Measurements from ENCODE around the gene KLRC4.
"Not testable (repeated sequence)": the region's sequence is repeated elsewhere in the genome, so short reads cannot be mapped to it uniquely, and the experiment has no call there.

KLRC4 gene

GRCh38 chr12:10422159-10422558, 12.6 kb upstream of the KLRC4 start:
- H3K9ac ChIP-seq (ENCODE audit: low read length) = not testable (repeated sequence)
- H3K4me1 ChIP-seq (ENCODE audit: insufficient read depth, low read length, severe bottlenecking) = peaks cover 30% of the 10 kb centered on the region

DNA sequence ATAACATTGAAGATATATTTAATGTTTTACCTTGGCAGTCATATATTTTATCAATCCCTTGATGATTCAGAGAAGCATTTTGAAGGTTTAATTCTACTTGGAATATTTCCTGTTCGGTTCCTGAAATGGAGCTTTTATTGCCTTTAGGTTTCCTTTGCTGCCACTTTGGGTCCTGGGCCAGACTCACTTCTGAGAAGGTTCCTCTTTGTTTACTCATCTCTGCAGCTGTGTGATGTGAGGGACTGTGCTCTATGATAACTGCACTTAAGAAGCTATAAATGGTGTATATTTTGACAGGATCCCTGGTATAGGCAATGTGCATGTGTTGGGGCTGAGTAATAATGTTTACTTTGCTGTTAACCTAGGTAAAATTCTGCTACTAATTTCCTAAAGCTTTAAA, 10.8 kb upstream of the KLRC4 start, which contains the start of gene KLRC3:
Gene KLRC3 (minus strand): TSS at position 262 of the 400 bp plus-strand sequence. CDS start 45 bp downstream, at position 217.
- peak within 1 kb of the TSS; percentile 80 for H3K4me2 ChIP-seq (ENCODE audit: low read length)
- not testable (repeated sequence) for H3F3A ChIP-seq (ENCODE audit: insufficient read depth, low read length); H3K9me2 ChIP-seq (ENCODE audit: low read depth, low read length); H3K27me3 ChIP-seq (ENCODE audit: insufficient read depth, low read length); H2AFZ ChIP-seq (ENCODE audit: low read length); H4K20me1 ChIP-seq (ENCODE audit: insufficient read depth, low read length); H3K9me3 ChIP-seq (ENCODE audit: low read length); H3K79me2 ChIP-seq (ENCODE audit: insufficient read depth, low read length)
- peak within 1 kb of the TSS; percentile 96 for H3K4me3 ChIP-seq (ENCODE audit: low read depth, low read length, poor library complexity, severe bottlenecking)
- peak within 1 kb of the TSS; percentile 97 for H3K9ac ChIP-seq (ENCODE audit: low read length)
- H3K27ac ChIP-seq (ENCODE audit: low read depth, low read length, poor library complexity, severe bottlenecking) = peak within 1 kb of the TSS; percentile 89
- peaks cover 32% of the 10 kb centered on the region for H3K36me3 ChIP-seq (ENCODE audit: insufficient read depth, low read length)
- H3K4me1 ChIP-seq (ENCODE audit: insufficient read depth, low read length, severe bottlenecking) = peaks cover 44% of the 10 kb centered on the region

More at GRCh38 chr12:10422159-10422558, 12.6 kb upstream of the KLRC4 start:
- not testable (repeated sequence) for H3K9me2 ChIP-seq (ENCODE audit: low read depth, low read length); H3K79me2 ChIP-seq (ENCODE audit: insufficient read depth, low read length); H2AFZ ChIP-seq (ENCODE audit: low read length); H3K4me2 ChIP-seq (ENCODE audit: low read length); H3K27me3 ChIP-seq (ENCODE audit: insufficient read depth, low read length); H3F3A ChIP-seq (ENCODE audit: insufficient read depth, low read length); H3K4me3 ChIP-seq (ENCODE audit: low read depth, low read length, poor library complexity, severe bottlenecking); H3K9me3 ChIP-seq (ENCODE audit: low read length); H4K20me1 ChIP-seq (ENCODE audit: insufficient read depth, low read length)
- Histone ChIP-seq H3K27ac (ENCODE audit: low read depth, low read length, poor library complexity, severe bottlenecking) (peak overlapping the region; percentile 72), H3K36me3 (ENCODE audit: insufficient read depth, low read length) (peaks cover 16% of the 10 kb centered on the region)

- peaks cover 61% of the 10 kb centered on the region for H3K4me1 ChIP-seq (ENCODE audit: insufficient read depth, low read length, severe bottlenecking)
- no peaks in the 10 kb centered on the region for H4K20me1 ChIP-seq (ENCODE audit: insufficient read depth, low read length)
- no peak overlapping the region for H2AFZ ChIP-seq (ENCODE audit: low read length)
- TF ChIP-seq CTCF (IDR thresholded peaks at IDR 0.05; ENCODE audit: low read length) (no peak), EZH2 (IDR thresholded peaks at IDR 0.05; ENCODE audit: borderline replicate concordance, low read length) (no peak)
- H3K9me3 ChIP-seq (ENCODE audit: low read length) = peaks cover 12% of the 10 kb centered on the region; the same call in 1 of the 2 replicates
- H3K4me3 ChIP-seq (ENCODE audit: low read depth, low read length, poor library complexity, severe bottlenecking) = peak overlapping the region; percentile 83
- H3K36me3 ChIP-seq (ENCODE audit: insufficient read depth, low read length) = peaks cover 67% of the 10 kb centered on the region
- peak overlapping the region; percentile 70 for H3K4me2 ChIP-seq (ENCODE audit: low read length)
- H3K9ac ChIP-seq (ENCODE audit: low read length) = peak overlapping the region; percentile 77
- peak overlapping the region; percentile 93 for H3K27ac ChIP-seq (ENCODE audit: low read depth, low read length, poor library complexity, severe bottlenecking)
- peaks cover 60% of the 10 kb centered on the region for H3K79me2 ChIP-seq (ENCODE audit: insufficient read depth, low read length)
- H3F3A ChIP-seq (ENCODE audit: insufficient read depth, low read length) = 0 out of 2 replicates have a peak, but pooled peaks cover 7% of the 10 kb centered on the region
- no peaks in the 10 kb centered on the region for H3K9me2 ChIP-seq (ENCODE audit: low read depth, low read length)
- H3K27me3 ChIP-seq (ENCODE audit: insufficient read depth, low read length) = no peaks in the 10 kb centered on the region
Measured at GRCh38 chr12:10408842-10409241, 715 bp downstream of the KLRC4 start.

DNA sequence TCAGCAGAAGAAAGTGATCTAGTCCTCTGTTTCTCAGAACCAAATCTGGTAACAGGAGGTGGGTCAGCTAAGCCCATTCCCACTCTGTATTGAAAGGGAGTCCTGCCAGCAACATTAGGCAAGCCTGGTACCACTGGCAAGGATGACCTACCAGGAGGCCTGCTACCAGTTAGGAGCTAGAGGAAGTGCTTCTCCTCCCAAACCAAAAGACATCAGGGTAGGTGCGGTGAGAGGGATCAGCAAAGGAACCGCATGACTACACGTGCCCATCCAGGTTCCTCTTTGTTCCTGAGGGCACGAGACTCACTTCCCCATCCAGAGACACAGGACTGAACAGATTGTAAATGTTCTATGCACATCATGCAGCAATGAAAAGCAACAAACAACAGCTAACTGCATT, 2.8 kb downstream of the KLRC4 start:
- 0 out of 2 replicates have a peak, but pooled peaks cover 3% of the 10 kb centered on the region for H3F3A ChIP-seq (ENCODE audit: insufficient read depth, low read length)
- peaks cover 77% of the 10 kb centered on the region for H3K79me2 ChIP-seq (ENCODE audit: insufficient read depth, low read length)
- H3K4me1 ChIP-seq (ENCODE audit: insufficient read depth, low read length, severe bottlenecking) = peaks cover 63% of the 10 kb centered on the region
- no peaks in the 10 kb centered on the region for H4K20me1 ChIP-seq (ENCODE audit: insufficient read depth, low read length)
- no peaks in the 10 kb centered on the region for H3K27me3 ChIP-seq (ENCODE audit: insufficient read depth, low read length)
- H3K9ac ChIP-seq (ENCODE audit: low read length) = peak overlapping the region; percentile 77
- H3K4me2 ChIP-seq (ENCODE audit: low read length) = peak overlapping the region; percentile 70
- H3K9me2 ChIP-seq (ENCODE audit: low read depth, low read length) = no peaks in the 10 kb centered on the region
- H3K9me3 ChIP-seq (ENCODE audit: low read length) = peaks cover 12% of the 10 kb centered on the region; the same call in 1 of the 2 replicates
- H3K4me3 ChIP-seq (ENCODE audit: low read depth, low read length, poor library complexity, severe bottlenecking) = peak overlapping the region; percentile 83
- peak overlapping the region; percentile 93 for H3K27ac ChIP-seq (ENCODE audit: low read depth, low read length, poor library complexity, severe bottlenecking)
- no peak overlapping the region for H2AFZ ChIP-seq (ENCODE audit: low read length)
- H3K36me3 ChIP-seq (ENCODE audit: insufficient read depth, low read length) = peaks cover 68% of the 10 kb centered on the region
- TF ChIP-seq CTCF (IDR thresholded peaks at IDR 0.05; ENCODE audit: low read length) = no peak
- TF ChIP-seq EZH2 (IDR thresholded peaks at IDR 0.05; ENCODE audit: borderline replicate concordance, low read length) = no peak

Measured in OCI-LY1 (cell line).